ENCODE measurements around the gene DNASE1L3.

GRCh38 chr3:58251631-58252035, 40.9 kb upstream of the DNASE1L3 start:
- TF ChIP-seq CTCF (IDR thresholded peaks at IDR 0.05; ENCODE audit: insufficient read depth, low read length, poor library complexity, severe bottlenecking) (no peak), EZH2phosphoT487 (conservative IDR thresholded peaks at IDR 0.05; ENCODE audit: low read length) (no peak)
